Upper lobe of left lung (tissue), 4 donors: ENCODE results near the gene MEPCE.

Experiments used
- POLR2A ChIP-seq, 4 donors: fragments of 450-650 bp; IDR thresholded peaks; one replicate each; pipeline ENCODE4 v1.5.1; 2016 to 2017; ENCODE audit warnings: antibody characterized with exemption in 4 of 4, mild to moderate bottlenecking in 2 of 4
- POLR2AphosphoS5 ChIP-seq, 2 donors: sonication (generic); formaldehyde crosslinking; IDR thresholded peaks; one replicate each; pipeline ENCODE4 v1.5.1; 2017; ENCODE audit warnings: antibody characterized with exemption in 2 of 2
- TF ChIP-seq, protein P1 (sequence below), 6 experiments: fragments of 450-650 bp in 4 of 6; fragments of 200-600 bp in 2 of 6; sonication (generic) in 2 of 6; IDR thresholded peaks; one replicate each; pipeline ENCODE4 v1.5.1; 2016 to 2019; ENCODE audit warnings: antibody characterized with exemption in 6 of 6

- TF ChIP-seq, protein P1, sequence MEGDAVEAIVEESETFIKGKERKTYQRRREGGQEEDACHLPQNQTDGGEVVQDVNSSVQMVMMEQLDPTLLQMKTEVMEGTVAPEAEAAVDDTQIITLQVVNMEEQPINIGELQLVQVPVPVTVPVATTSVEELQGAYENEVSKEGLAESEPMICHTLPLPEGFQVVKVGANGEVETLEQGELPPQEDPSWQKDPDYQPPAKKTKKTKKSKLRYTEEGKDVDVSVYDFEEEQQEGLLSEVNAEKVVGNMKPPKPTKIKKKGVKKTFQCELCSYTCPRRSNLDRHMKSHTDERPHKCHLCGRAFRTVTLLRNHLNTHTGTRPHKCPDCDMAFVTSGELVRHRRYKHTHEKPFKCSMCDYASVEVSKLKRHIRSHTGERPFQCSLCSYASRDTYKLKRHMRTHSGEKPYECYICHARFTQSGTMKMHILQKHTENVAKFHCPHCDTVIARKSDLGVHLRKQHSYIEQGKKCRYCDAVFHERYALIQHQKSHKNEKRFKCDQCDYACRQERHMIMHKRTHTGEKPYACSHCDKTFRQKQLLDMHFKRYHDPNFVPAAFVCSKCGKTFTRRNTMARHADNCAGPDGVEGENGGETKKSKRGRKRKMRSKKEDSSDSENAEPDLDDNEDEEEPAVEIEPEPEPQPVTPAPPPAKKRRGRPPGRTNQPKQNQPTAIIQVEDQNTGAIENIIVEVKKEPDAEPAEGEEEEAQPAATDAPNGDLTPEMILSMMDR (IDR thresholded peaks at IDR 0.05): no peak
- TF ChIP-seq POLR2A (IDR thresholded peaks at IDR 0.05) (no peak), POLR2AphosphoS5 (IDR thresholded peaks at IDR 0.05) (no peak)
These were observed 15.7 kb upstream of the MEPCE start for GRCh38 chr7:100413889-100414288.
